GDM1 (cell line): ENCODE results near the gene FAM174C.

ENCODE experiments used
- DNase-seq: peaks from one replicate; lab custom pipeline; 2025; lab: John Stamatoyannopoulos, UW

The FAM174C gene

GRCh38 chr19:1273263-1274041 is 1.9 kb upstream of the FAM174C start:
- DNase-seq: no peak

GRCh38 chr19:1274081-1274851 is 1.1 kb upstream of the FAM174C start:
- no peak for DNase-seq

- no peak for DNase-seq
Observed at GRCh38 chr19:1274852-1275259, 474 bp upstream of the FAM174C start.

GRCh38 chr19:1275976-1276627 is 772 bp downstream of the FAM174C start:
- DNase-seq: no peak

- DNase-seq: no peak
Observed at GRCh38 chr19:1276628-1277022, 1.3 kb downstream of the FAM174C start.

GRCh38 chr19:1277061-1277460 is 1.7 kb downstream of the FAM174C start:
- no peak for DNase-seq

- DNase-seq: no peak
Observed at GRCh38 chr19:1278074-1278473, 2.7 kb downstream of the FAM174C start.

GRCh38 chr19:1278713-1279660 is 3.7 kb downstream of the FAM174C start:
- DNase-seq: no peak

- peak; percentile 46 for DNase-seq
Observed at GRCh38 chr19:1279782-1280341, 4.5 kb downstream of the FAM174C start.

GRCh38 chr19:1280636-1281568 is 5.6 kb downstream of the FAM174C start:
- no peak for DNase-seq

- no peak for DNase-seq
Observed at GRCh38 chr19:1281569-1282287, 6.4 kb downstream of the FAM174C start.

- DNase-seq: no peak
Observed at GRCh38 chr19:1282588-1283206, 7.4 kb downstream of the FAM174C start.

- DNase-seq: no peak
Observed at GRCh38 chr19:1283207-1283916, 8.0 kb downstream of the FAM174C start.

GRCh38 chr19:1283917-1284292 is 8.6 kb downstream of the FAM174C start:
- no peak for DNase-seq

GRCh38 chr19:1284293-1284978 is 9.1 kb downstream of the FAM174C start:
- no peak for DNase-seq

GRCh38 chr19:1284979-1285736 is 9.8 kb downstream of the FAM174C start:
- no peak for DNase-seq

- DNase-seq: no peak
Observed at GRCh38 chr19:1285737-1286360, 10.5 kb downstream of the FAM174C start, which contains the start of gene EFNA2. Gene EFNA2, plus strand, starts transcription at chr19:1285873. Its CDS starts 296 bp downstream, at chr19:1286169.
